Activated naive CD8-positive, alpha-beta T cell treated with anti-CD3 and anti-CD28 coated beads, Interleukin-2, amount 50 U/mL, for 24 hours (primary cell): ENCODE data around the gene FBXL17.
"Not testable (repeated sequence)": the region's sequence is repeated elsewhere in the genome, so short reads cannot be mapped to it uniquely, and the experiment has no call there.

Experiments
- ATAC-seq: fragments of 150-1000 bp; cut with Tn5 transposase; one replicate; pipeline ENCODE4 v1.10.0; 2021
- DNase-seq: peaks from one replicate; pipeline ENCODE4 v3.0.0; 2021
- H3K27ac Mint-ChIP-seq: one replicate; pipeline ENCODE4 v1.8.0; 2021; ENCODE audit warnings: mild to moderate bottlenecking, mixed read lengths
- H3K27me3 Mint-ChIP-seq: one replicate; pipeline ENCODE4 v1.8.0; 2021; ENCODE audit warnings: mixed read lengths
- H3K36me3 Mint-ChIP-seq: one replicate; pipeline ENCODE4 v1.8.0; 2021; ENCODE audit warnings: low read depth, mixed read lengths
- H3K4me1 Mint-ChIP-seq: one replicate; pipeline ENCODE4 v1.8.0; 2021; ENCODE audit warnings: mixed read lengths
- H3K4me3 Mint-ChIP-seq: one replicate; pipeline ENCODE4 v1.8.0; 2021; ENCODE audit warnings: mild to moderate bottlenecking, moderate library complexity, mixed read lengths
- H3K9me3 Mint-ChIP-seq: one replicate; pipeline ENCODE4 v1.8.0; 2021; ENCODE audit warnings: mixed read lengths

Gene FBXL17

DNA sequence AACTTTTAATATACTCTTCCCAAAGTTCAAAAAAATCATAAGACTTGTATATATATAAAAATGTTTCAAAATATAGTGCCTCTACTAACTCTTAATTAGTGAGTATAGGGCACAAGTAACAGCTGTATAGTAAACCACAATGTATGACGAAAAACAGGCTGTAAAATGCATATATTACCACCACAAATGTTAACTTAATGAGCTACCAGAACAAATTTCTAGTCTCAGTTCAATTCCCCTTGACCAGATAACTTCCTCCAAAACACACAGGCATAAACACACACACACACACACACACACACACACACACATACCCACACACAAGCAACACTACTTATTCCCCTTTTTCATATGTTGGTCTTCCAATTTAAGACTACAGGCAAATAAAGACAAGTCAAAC, 78.8 kb downstream of the FBXL17 start:
- DNase-seq (no peak), ATAC-seq (no peak)
- H3K9me3 Mint-ChIP-seq = no peaks in the 10 kb centered on the region
- H3K27me3 Mint-ChIP-seq = no peaks in the 10 kb centered on the region
- no peaks in the 10 kb centered on the region for H3K36me3 Mint-ChIP-seq
- no peak overlapping the region for H3K27ac Mint-ChIP-seq
- H3K4me1 Mint-ChIP-seq = peaks cover 4% of the 10 kb centered on the region
- no peak overlapping the region for H3K4me3 Mint-ChIP-seq

DNA sequence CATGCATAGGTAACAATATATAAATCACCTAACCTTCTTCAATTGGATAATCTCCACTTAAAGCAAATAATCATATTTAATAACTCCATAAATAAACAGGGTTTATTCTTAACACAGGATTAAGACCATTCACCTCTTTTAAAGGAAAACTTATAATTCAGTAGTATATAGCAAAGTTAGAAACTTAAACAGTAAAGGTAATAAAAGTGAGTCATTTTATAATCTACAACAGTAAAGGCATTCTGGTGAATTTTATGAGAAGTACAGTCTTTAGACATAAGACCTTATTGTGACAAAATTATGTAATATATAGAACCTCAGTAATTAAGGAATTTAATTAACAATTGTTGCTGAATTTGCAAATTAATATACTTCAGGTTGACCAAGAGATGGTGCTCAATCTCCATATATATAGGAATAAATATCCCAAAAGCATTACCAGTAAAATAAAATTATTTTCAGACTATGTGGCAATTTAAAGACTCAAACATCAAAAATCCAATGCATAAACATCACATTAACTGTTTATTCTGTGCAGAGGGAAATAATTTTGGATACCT, 84.8 kb downstream of the FBXL17 start:
- H3K4me3 Mint-ChIP-seq = no peak overlapping the region
- peaks cover 3% of the 10 kb centered on the region for H3K36me3 Mint-ChIP-seq
- no peak overlapping the region for H3K27ac Mint-ChIP-seq
- no peaks in the 10 kb centered on the region for H3K9me3 Mint-ChIP-seq
- DNase-seq = no peak
- ATAC-seq = no peak
- no peaks in the 10 kb centered on the region for H3K27me3 Mint-ChIP-seq
- H3K4me1 Mint-ChIP-seq = peaks cover 4% of the 10 kb centered on the region

DNA sequence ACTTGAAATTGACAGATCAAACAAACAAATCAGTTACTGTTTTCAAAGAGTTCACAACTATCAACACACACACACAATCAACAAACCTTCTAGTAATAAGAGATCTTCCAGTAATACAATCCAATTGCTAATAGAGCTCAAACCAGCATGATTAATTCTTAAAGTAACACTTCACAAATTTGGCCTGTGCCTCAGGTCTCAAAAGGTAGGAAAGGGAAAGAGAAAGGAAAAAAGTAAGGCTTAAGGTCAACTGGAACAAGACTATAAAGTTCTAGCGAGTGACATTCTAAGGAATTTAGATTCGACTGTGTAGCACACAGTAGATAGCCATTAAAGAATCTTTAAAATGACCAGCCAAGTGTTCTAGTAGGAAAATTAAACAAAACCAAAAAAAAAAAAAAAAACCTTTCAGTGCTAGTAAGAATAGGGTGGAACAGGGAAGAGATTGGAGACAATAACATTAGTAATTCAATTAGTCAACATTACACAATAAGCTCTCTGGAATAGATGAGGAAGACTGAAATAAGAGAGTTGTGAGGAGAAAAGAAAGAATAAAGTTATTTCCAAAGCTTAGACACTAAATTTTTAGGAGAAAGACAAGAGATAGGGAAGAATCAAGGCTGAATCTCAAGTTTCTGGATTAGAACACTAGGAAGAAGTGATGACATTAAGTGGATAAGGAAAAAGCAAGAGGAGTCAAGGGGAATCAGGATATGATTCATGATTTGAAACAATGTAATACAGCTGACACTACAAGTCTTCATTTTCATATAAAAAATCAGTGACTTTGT, 86.1 kb downstream of the FBXL17 start:
- peaks cover 4% of the 10 kb centered on the region for H3K4me1 Mint-ChIP-seq
- no peak overlapping the region for H3K4me3 Mint-ChIP-seq
- H3K27ac Mint-ChIP-seq = no peak overlapping the region
- no peaks in the 10 kb centered on the region for H3K27me3 Mint-ChIP-seq
- H3K36me3 Mint-ChIP-seq = peaks cover 5% of the 10 kb centered on the region
- ATAC-seq = no peak
- no peaks in the 10 kb centered on the region for H3K9me3 Mint-ChIP-seq
- DNase-seq = no peak

- Mint-ChIP-seq H3K4me1 (peaks cover 15% of the 10 kb centered on the region), H3K4me3 (no peak overlapping the region), H3K36me3 (peaks cover 37% of the 10 kb centered on the region), H3K27me3 (no peaks in the 10 kb centered on the region), H3K9me3 (peaks cover 39% of the 10 kb centered on the region), H3K27ac (no peak overlapping the region)
- DNase-seq = no peak
- ATAC-seq = no peak
These were observed 100.8 kb downstream of the FBXL17 start for GRCh38 chr5:108280960-108281569.

DNA sequence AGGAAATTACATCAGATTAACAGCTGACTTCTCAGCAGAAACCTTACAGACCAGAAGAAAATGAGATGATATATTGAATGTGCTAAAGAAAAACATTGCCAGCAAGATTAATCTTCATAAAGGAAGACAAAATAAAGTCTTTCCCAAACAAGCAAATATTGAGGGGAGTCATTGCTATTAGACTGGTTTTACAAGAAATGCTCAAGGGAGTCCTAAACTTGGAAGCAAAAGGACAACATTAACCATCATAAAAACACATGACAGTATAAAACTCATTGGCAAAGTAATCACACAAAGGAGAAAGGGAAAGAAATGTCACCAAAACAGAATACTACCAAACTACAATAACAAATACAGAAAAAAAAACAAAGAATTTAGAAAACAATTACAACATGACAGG, 101.7 kb downstream of the FBXL17 start:
- peaks cover 15% of the 10 kb centered on the region for H3K4me1 Mint-ChIP-seq
- no peak overlapping the region for H3K27ac Mint-ChIP-seq
- ATAC-seq = no peak
- peaks cover 33% of the 10 kb centered on the region for H3K36me3 Mint-ChIP-seq
- H3K9me3 Mint-ChIP-seq = peaks cover 36% of the 10 kb centered on the region
- H3K27me3 Mint-ChIP-seq = no peaks in the 10 kb centered on the region
- no peak for DNase-seq
- no peak overlapping the region for H3K4me3 Mint-ChIP-seq

- no peak for DNase-seq
- Mint-ChIP-seq H3K27me3 (no peaks in the 10 kb centered on the region), H3K4me1 (peaks cover 15% of the 10 kb centered on the region), H3K9me3 (peaks cover 23% of the 10 kb centered on the region), H3K27ac (no peak overlapping the region), H3K4me3 (no peak overlapping the region), H3K36me3 (peaks cover 17% of the 10 kb centered on the region)
- ATAC-seq = no peak
These were observed 103.3 kb downstream of the FBXL17 start for GRCh38 chr5:108278285-108279240.

DNA sequence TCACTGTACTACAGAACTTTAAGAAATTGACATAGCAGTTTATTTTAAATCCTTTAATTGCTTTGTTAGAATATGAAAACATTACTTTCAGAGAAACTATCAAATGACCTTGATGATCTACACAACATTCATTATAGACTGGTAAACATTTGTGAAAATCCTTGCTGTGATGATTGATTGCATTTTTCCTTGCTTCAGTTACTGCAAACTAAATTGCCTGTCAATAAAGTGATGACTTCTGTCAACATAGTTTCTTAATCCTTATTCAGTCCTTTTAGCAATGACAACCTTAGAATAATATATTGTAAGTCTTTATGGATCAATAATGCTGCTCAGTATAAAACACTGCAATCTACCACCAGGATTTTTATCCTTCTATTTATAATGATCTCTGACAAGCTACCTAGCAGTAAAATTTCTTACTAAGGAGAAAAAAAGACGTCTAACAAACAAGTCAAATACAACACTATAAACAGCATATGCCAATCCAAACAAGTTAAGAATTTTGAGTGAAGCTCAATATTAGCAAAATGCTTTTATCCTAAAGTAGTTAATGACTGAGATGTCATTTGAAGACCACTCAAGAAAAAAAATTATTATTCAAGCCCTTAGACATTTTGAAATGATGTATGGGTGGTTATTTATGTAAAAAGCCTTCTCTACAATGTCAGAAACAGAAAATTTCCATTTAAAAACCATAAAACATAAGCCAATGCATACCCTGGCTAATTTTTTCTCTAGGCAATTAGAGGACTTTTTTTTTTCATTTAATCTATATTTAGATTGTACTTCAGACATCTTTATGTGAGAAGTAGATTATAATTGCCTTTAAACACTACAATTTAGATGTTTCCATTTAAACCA, 105.5 kb downstream of the FBXL17 start:
- Mint-ChIP-seq H3K36me3 (peaks cover 5% of the 10 kb centered on the region), H3K27me3 (no peaks in the 10 kb centered on the region), H3K4me3 (no peak overlapping the region), H3K27ac (no peak overlapping the region), H3K4me1 (peaks cover 15% of the 10 kb centered on the region), H3K9me3 (peaks cover 5% of the 10 kb centered on the region)
- no peak for ATAC-seq
- no peak for DNase-seq

DNA sequence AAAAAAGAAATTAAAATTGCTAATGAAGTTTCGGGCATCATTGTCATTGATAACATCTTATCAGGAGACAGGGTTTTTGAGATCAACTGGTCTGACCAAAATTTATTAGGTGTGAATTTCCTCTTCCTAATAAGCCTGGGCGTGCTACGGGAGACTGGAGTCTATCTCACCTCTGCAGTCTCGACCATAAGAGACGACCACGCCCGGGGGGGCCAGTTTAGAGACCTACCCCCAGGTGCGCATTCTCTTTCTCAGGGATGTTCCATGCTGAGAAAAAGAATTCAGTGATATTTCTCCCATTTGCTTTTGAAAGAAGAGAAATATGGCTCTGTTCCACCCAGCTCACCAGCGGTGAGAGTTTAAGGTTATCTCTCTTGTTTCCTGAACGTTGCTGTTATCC, 107.8 kb downstream of the FBXL17 start:
- not testable (repeated sequence) for DNase-seq, H3K27me3 Mint-ChIP-seq, H3K27ac Mint-ChIP-seq, ATAC-seq, H3K4me3 Mint-ChIP-seq, H3K9me3 Mint-ChIP-seq, H3K36me3 Mint-ChIP-seq, H3K4me1 Mint-ChIP-seq

DNA sequence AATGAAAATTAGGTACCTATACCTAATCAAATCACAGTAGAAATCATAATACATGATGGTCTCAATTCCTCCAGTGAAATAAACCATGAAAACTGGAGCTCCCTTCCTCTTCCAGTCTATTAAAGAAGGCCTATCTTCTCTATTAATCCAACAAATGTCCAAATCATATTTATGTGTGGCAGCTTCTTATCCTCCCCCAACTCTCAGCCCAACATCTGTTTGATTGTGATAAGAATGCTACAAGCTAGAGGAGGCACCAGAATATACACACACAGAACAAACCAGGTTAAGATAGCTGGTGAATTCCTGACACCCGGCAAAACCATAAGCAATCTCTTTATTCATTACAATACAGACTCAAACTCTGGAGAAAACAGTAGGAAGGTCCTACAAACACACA, 110.8 kb downstream of the FBXL17 start:
- Mint-ChIP-seq H3K4me3 (no peak overlapping the region), H3K27me3 (no peaks in the 10 kb centered on the region), H3K4me1 (no peaks in the 10 kb centered on the region), H3K27ac (no peak overlapping the region), H3K9me3 (no peaks in the 10 kb centered on the region), H3K36me3 (peaks cover 3% of the 10 kb centered on the region)
- ATAC-seq (no peak), DNase-seq (no peak)

- DNase-seq = no peak
- ATAC-seq = no peak
- Mint-ChIP-seq H3K4me3 (no peak overlapping the region), H3K27ac (no peak overlapping the region), H3K27me3 (no peaks in the 10 kb centered on the region), H3K36me3 (no peaks in the 10 kb centered on the region), H3K4me1 (no peaks in the 10 kb centered on the region), H3K9me3 (no peaks in the 10 kb centered on the region)
These were observed 115.7 kb downstream of the FBXL17 start for GRCh38 chr5:108266242-108266641.

DNA sequence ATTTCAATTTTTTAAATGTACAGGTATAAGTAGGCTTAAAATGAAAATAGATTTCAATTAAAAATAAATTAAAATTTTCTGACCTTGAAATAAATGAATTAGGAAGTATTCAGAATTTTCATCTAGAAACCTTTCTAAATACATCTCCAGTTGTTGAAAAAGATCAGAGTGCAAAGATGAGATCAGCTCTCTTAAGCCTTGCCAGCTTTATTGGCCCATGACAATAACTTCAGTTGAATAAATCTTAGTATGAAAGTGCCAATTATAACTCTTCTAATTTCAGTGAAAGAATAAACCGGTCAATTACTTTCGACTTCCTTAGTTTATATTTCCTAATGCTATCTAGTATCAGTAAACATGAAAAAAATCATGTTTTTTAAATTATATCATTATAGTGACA, 117.4 kb downstream of the FBXL17 start:
- no peaks in the 10 kb centered on the region for H3K36me3 Mint-ChIP-seq
- no peaks in the 10 kb centered on the region for H3K27me3 Mint-ChIP-seq
- ATAC-seq (no peak), DNase-seq (no peak)
- H3K9me3 Mint-ChIP-seq = no peaks in the 10 kb centered on the region
- H3K27ac Mint-ChIP-seq = no peak overlapping the region
- no peak overlapping the region for H3K4me3 Mint-ChIP-seq
- peaks cover 9% of the 10 kb centered on the region for H3K4me1 Mint-ChIP-seq

- H3K27me3 Mint-ChIP-seq = no peaks in the 10 kb centered on the region
- ATAC-seq = no peak
- peaks cover 9% of the 10 kb centered on the region for H3K4me1 Mint-ChIP-seq
- H3K9me3 Mint-ChIP-seq = no peaks in the 10 kb centered on the region
- no peaks in the 10 kb centered on the region for H3K36me3 Mint-ChIP-seq
- no peak overlapping the region for H3K27ac Mint-ChIP-seq
- DNase-seq = no peak
- H3K4me3 Mint-ChIP-seq = no peak overlapping the region
These were observed 118.6 kb downstream of the FBXL17 start for GRCh38 chr5:108263338-108263737.

GRCh38 chr5:108260858-108261170, 121.1 kb downstream of the FBXL17 start:
- Mint-ChIP-seq H3K27me3 (no peaks in the 10 kb centered on the region), H3K27ac (no peak overlapping the region), H3K4me1 (peaks cover 9% of the 10 kb centered on the region), H3K36me3 (no peaks in the 10 kb centered on the region), H3K4me3 (no peak overlapping the region), H3K9me3 (no peaks in the 10 kb centered on the region)
- DNase-seq (no peak), ATAC-seq (no peak)
